Measurements from ENCODE around the gene FSTL4. TPM values are rescaled to one million over a fixed set of nuclear protein-coding genes. Genes with fewer than 3 reads are reported as not detected.

FSTL4 gene
- total and polyA plus RNA-seq, 4 donors, result 0.02 to 0.18 TPM; not detected in 2

DNA sequence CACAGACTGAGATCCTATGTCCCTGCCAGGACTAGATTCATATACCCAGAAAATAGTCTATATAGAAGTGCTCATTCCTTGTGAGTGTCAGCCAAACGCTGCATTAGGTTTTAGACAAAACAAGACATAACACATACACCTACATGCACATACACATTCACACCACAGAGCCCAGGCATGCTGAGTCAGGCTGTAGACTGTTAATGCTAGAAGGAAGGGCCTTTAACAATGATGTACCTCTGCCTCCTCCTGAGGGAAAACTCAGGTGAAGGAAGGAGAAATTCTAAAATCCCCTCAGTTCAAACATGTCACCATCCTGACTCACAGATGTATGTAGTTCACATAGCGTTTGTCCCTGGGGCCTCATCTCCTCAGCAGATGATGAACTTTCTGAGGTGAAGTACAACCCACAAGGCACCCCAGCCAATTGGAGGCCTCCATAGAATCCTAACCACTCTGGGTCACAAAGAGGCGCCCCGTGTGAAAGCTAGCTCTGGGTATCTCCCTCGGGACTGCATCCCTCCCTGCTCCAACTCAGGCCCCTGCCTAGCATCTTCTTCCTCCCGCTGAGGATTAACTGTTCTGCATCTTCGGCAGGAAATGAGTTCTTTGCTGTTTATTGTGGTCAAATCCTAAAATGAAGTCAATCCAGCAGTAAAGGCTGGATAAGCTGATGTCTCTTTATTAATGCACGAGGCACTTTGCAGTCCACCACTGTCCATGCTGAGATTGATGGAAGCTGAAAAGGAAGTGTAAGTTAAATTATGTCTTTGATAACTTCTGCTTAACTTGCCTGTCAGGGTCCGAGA lies 40.8 kb upstream of the FSTL4 start:
- WGBS, result 68% methylated on average over 9 of the region's 9 CpGs
- TF ChIP-seq, protein P1, sequence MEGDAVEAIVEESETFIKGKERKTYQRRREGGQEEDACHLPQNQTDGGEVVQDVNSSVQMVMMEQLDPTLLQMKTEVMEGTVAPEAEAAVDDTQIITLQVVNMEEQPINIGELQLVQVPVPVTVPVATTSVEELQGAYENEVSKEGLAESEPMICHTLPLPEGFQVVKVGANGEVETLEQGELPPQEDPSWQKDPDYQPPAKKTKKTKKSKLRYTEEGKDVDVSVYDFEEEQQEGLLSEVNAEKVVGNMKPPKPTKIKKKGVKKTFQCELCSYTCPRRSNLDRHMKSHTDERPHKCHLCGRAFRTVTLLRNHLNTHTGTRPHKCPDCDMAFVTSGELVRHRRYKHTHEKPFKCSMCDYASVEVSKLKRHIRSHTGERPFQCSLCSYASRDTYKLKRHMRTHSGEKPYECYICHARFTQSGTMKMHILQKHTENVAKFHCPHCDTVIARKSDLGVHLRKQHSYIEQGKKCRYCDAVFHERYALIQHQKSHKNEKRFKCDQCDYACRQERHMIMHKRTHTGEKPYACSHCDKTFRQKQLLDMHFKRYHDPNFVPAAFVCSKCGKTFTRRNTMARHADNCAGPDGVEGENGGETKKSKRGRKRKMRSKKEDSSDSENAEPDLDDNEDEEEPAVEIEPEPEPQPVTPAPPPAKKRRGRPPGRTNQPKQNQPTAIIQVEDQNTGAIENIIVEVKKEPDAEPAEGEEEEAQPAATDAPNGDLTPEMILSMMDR (IDR thresholded peaks at IDR 0.05; ENCODE audit: low read depth, low read length, missing input control), result no peak
- TF ChIP-seq NR2F2 (IDR thresholded peaks at IDR 0.05) (no peak), YY1 (IDR thresholded peaks at IDR 0.05) (no peak), FOXA1 (IDR thresholded peaks at IDR 0.05) (no peak), EGR1 (IDR thresholded peaks at IDR 0.05; ENCODE audit: low read depth in 2 of 2) (no peak), HNF4G (IDR thresholded peaks at IDR 0.05) (no peak), JUND (IDR thresholded peaks at IDR 0.05) (no peak), HNF4A (conservative IDR thresholded peaks at IDR 0.05) (no peak)
- TF ChIP-seq, protein P2, sequence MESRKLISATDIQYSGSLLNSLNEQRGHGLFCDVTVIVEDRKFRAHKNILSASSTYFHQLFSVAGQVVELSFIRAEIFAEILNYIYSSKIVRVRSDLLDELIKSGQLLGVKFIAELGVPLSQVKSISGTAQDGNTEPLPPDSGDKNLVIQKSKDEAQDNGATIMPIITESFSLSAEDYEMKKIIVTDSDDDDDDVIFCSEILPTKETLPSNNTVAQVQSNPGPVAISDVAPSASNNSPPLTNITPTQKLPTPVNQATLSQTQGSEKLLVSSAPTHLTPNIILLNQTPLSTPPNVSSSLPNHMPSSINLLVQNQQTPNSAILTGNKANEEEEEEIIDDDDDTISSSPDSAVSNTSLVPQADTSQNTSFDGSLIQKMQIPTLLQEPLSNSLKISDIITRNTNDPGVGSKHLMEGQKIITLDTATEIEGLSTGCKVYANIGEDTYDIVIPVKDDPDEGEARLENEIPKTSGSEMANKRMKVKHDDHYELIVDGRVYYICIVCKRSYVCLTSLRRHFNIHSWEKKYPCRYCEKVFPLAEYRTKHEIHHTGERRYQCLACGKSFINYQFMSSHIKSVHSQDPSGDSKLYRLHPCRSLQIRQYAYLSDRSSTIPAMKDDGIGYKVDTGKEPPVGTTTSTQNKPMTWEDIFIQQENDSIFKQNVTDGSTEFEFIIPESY (IDR thresholded peaks at IDR 0.05), result no peak
- TF ChIP-seq, protein P3, sequence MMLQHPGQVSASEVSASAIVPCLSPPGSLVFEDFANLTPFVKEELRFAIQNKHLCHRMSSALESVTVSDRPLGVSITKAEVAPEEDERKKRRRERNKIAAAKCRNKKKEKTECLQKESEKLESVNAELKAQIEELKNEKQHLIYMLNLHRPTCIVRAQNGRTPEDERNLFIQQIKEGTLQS (IDR thresholded peaks at IDR 0.05), result no peak
- TF ChIP-seq, protein P4, sequence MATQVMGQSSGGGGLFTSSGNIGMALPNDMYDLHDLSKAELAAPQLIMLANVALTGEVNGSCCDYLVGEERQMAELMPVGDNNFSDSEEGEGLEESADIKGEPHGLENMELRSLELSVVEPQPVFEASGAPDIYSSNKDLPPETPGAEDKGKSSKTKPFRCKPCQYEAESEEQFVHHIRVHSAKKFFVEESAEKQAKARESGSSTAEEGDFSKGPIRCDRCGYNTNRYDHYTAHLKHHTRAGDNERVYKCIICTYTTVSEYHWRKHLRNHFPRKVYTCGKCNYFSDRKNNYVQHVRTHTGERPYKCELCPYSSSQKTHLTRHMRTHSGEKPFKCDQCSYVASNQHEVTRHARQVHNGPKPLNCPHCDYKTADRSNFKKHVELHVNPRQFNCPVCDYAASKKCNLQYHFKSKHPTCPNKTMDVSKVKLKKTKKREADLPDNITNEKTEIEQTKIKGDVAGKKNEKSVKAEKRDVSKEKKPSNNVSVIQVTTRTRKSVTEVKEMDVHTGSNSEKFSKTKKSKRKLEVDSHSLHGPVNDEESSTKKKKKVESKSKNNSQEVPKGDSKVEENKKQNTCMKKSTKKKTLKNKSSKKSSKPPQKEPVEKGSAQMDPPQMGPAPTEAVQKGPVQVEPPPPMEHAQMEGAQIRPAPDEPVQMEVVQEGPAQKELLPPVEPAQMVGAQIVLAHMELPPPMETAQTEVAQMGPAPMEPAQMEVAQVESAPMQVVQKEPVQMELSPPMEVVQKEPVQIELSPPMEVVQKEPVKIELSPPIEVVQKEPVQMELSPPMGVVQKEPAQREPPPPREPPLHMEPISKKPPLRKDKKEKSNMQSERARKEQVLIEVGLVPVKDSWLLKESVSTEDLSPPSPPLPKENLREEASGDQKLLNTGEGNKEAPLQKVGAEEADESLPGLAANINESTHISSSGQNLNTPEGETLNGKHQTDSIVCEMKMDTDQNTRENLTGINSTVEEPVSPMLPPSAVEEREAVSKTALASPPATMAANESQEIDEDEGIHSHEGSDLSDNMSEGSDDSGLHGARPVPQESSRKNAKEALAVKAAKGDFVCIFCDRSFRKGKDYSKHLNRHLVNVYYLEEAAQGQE (IDR thresholded peaks at IDR 0.05), result no peak
- no peak overlapping the region for H3K4me3 ChIP-seq (ENCODE audit: low read depth in 1 of 3, low read length in 3 of 3)

DNA sequence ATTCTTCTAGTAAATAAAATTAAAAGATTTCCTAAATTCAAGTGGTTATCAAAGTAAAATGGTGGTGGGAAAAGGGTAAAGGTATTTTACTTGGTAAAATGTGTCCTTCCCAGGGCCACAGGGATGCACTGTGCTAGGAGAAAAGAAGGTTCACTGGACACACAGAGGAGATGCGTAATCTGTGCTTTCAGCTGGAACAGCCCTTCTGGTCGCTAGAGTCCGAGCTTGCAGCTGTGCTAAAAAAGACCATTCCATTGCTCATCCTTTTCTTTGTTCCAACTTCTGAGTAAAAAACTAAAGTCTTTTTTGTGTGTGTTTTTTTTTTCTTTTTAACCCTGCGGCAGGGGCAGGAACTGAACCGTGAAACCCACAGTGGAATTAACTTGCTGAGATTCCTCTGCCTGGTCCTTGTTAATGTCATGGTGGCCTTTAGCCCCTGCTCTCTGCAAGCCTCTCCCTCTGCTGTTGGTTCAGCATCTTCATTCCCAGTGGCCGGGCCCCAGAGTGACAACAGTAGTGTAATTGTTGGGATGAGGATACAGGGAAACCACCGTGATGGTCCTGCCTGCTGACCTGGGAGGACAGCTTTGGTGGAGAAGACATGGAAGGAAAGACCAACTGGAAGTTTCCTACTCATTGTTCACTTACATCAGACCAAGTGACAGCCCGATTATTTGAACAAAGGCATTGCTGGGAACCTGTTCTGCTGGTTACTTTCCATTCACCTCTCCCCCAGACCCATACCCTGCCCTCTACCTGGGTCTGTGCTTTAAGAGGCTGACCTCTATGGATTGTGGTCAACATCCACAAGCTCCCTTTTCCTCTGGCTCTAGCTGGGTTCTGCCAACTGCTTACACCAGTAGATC lies 31.9 kb upstream of the FSTL4 start:
- Histone ChIP-seq H3K4me3 (ENCODE audit: low read depth in 1 of 3, low read length in 3 of 3) (no peak overlapping the region), H3K36me3 (ENCODE audit: control insufficient read depth in 4 of 4, insufficient read depth in 3 of 4, low read depth in 1 of 4, low read length in 3 of 4) (no peaks in the 10 kb centered on the region), H3K4me1 (ENCODE audit: control insufficient read depth in 4 of 4, insufficient read depth in 4 of 4, low read length in 3 of 4) (no peaks in the 10 kb centered on the region), H3K27me3 (ENCODE audit: control insufficient read depth in 4 of 4, insufficient read depth in 4 of 4, low read length in 3 of 4) (no peaks in the 10 kb centered on the region), H3K27ac (ENCODE audit: low read depth in 1 of 2, low read length in 2 of 2) (no peak overlapping the region), H3K9ac (ENCODE audit: low read depth in 1 of 2, low read length in 2 of 2) (no peak overlapping the region), H3K9me3 (ENCODE audit: control insufficient read depth in 4 of 4, low read length in 3 of 4) (no peaks in the 10 kb centered on the region)
- TF ChIP-seq HNF4G (IDR thresholded peaks at IDR 0.05) (no peak), SP1 (IDR thresholded peaks at IDR 0.05) (no peak), TAF1 (conservative IDR thresholded peaks at IDR 0.05) (no peak), JUND (IDR thresholded peaks at IDR 0.05) (no peak)
- 80% methylated on average over 8 of the region's 8 CpGs for WGBS
- no peak for DNase-seq (ENCODE audit: low spot score)

More for the DNA sequence above, 40.8 kb upstream of the FSTL4 start:
- no peak for DNase-seq (ENCODE audit: low spot score)
- no peaks in the 10 kb centered on the region for H3K36me3 ChIP-seq (ENCODE audit: control insufficient read depth in 4 of 4, insufficient read depth in 3 of 4, low read depth in 1 of 4, low read length in 3 of 4)
- H3K27me3 ChIP-seq (ENCODE audit: control insufficient read depth in 4 of 4, insufficient read depth in 4 of 4, low read length in 3 of 4), result peaks cover 0 to 6% (median 0%) of the 10 kb centered on the region in 4 donors
- H3K9ac ChIP-seq (ENCODE audit: low read depth in 1 of 2, low read length in 2 of 2), result no peak overlapping the region
- H3K27ac ChIP-seq (ENCODE audit: low read depth in 1 of 2, low read length in 2 of 2), result no peak overlapping the region
- no peaks in the 10 kb centered on the region for H3K4me1 ChIP-seq (ENCODE audit: control insufficient read depth in 4 of 4, insufficient read depth in 4 of 4, low read length in 3 of 4)
- H3K9me3 ChIP-seq (ENCODE audit: control insufficient read depth in 4 of 4, low read length in 3 of 4), result no peaks in the 10 kb centered on the region

Data from liver (tissue), 9 donors.